ENCODE measurements around the gene CD58.
"Not testable (repeated sequence)": the region's sequence is repeated elsewhere in the genome, so short reads cannot be mapped to it uniquely, and the experiment has no call there.

The CD58 gene

DNA sequence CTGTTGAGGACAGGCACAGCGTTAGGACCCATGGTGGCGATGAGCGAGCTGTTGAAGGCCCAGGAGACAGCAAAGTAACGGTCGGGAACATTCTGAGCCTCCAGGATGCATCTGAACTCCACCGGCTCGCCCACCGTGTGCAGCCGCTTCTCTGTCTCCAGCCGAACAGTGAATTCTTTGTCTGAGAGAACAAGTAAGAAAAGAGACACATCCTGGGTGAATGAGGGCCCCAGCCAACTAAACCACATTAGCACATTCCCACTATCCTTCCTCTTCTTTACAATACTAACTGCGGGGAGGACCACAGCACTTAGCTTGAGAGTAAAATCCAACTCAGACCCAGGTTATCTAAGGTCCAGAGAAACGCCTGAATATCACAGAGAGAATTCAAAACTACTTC, 37.3 kb upstream of the CD58 start:
- ATAC-seq, result not testable (repeated sequence)

DNA sequence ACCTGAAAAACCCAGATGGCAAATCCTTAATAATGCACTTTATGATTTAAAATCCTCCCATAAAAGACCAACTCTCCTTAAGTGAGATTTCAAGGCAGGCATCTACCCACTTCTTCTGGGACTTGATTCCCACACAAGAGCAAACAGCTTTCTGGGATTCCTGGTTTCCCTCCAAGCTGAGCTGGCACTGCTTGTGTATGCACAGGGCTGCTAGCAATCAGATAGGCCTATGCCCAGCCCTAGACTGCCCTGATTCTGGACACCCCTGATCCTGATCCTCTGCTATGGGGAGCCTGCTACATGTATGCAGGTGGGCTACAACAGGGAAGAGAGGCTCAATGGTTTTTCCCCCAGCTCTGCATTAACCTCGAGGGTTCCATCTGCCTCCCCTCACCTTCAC, 36.6 kb upstream of the CD58 start:
- not testable (repeated sequence) for ATAC-seq

DNA sequence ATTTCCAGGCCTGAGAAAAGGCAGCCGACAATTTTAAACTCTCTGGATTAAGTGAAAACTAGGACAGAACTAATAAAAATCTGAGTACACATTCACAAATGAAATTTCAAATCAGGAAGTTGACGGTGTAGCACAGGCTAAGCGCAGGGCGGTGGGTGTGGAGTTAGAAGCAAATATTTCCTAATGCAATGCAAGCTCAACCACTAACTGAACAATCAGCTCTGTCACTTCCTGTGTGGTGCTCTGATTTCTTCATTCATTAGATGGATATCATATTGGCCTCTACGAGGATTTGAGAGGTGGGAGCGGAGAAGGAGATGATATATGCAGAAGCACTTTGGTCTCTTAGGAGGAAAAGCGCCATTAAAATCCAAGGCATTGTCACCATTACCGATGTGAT, 35.2 kb upstream of the CD58 start:
- ATAC-seq, result not testable (repeated sequence)

DNA sequence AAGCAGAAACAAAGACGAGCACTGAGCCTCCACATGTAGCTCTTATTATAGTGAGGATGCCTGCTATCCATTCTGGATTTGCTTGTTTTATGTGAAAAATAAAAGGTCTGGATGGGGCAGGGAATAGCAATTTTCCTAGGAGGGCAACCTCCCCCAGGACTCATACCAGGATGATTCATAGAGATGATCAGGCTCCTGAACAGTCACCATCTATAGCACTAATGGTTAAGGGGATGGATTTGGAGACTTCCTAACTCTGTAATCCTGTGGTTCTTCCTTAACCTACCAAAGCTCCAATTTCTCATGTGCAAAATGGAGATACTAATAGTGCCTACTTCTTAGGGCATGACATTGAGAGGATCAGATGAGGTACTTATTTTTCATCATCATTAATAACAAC, 34.5 kb upstream of the CD58 start:
- TF ChIP-seq OSR1 (CRISPR knock-in tag; IDR thresholded peaks at IDR 0.05) (no peak), SNAI2 (CRISPR knock-in tag; IDR thresholded peaks at IDR 0.05) (no peak), ZFP3 (CRISPR knock-in tag; IDR thresholded peaks at IDR 0.05) (no peak), ZNF70 (CRISPR knock-in tag; IDR thresholded peaks at IDR 0.05) (no peak), PPARA (CRISPR knock-in tag; IDR thresholded peaks at IDR 0.05; ENCODE audit: borderline replicate concordance) (no peak), ZFP30 (CRISPR knock-in tag; IDR thresholded peaks at IDR 0.05) (no peak), CSDC2 (CRISPR knock-in tag; IDR thresholded peaks at IDR 0.05) (no peak)
- TF ChIP-seq, protein P1, sequence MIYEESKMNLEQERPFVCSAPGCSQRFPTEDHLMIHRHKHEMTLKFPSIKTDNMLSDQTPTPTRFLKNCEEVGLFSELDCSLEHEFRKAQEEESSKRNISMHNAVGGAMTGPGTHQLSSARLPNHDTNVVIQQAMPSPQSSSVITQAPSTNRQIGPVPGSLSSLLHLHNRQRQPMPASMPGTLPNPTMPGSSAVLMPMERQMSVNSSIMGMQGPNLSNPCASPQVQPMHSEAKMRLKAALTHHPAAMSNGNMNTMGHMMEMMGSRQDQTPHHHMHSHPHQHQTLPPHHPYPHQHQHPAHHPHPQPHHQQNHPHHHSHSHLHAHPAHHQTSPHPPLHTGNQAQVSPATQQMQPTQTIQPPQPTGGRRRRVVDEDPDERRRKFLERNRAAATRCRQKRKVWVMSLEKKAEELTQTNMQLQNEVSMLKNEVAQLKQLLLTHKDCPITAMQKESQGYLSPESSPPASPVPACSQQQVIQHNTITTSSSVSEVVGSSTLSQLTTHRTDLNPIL (CRISPR knock-in tag; IDR thresholded peaks at IDR 0.05; ENCODE audit: low read depth), result no peak
- TF ChIP-seq, protein P2, sequence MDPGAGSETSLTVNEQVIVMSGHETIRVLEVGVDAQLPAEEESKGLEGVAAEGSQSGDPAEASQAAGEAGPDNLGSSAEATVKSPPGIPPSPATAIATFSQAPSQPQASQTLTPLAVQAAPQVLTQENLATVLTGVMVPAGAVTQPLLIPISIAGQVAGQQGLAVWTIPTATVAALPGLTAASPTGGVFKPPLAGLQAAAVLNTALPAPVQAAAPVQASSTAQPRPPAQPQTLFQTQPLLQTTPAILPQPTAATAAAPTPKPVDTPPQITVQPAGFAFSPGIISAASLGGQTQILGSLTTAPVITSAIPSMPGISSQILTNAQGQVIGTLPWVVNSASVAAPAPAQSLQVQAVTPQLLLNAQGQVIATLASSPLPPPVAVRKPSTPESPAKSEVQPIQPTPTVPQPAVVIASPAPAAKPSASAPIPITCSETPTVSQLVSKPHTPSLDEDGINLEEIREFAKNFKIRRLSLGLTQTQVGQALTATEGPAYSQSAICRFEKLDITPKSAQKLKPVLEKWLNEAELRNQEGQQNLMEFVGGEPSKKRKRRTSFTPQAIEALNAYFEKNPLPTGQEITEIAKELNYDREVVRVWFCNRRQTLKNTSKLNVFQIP (CRISPR knock-in tag; IDR thresholded peaks at IDR 0.05; ENCODE audit: borderline replicate concordance, low read depth), result no peak
- TF ChIP-seq, protein P3, sequence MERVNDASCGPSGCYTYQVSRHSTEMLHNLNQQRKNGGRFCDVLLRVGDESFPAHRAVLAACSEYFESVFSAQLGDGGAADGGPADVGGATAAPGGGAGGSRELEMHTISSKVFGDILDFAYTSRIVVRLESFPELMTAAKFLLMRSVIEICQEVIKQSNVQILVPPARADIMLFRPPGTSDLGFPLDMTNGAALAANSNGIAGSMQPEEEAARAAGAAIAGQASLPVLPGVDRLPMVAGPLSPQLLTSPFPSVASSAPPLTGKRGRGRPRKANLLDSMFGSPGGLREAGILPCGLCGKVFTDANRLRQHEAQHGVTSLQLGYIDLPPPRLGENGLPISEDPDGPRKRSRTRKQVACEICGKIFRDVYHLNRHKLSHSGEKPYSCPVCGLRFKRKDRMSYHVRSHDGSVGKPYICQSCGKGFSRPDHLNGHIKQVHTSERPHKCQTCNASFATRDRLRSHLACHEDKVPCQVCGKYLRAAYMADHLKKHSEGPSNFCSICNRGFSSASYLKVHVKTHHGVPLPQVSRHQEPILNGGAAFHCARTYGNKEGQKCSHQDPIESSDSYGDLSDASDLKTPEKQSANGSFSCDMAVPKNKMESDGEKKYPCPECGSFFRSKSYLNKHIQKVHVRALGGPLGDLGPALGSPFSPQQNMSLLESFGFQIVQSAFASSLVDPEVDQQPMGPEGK (CRISPR knock-in tag; IDR thresholded peaks at IDR 0.05; ENCODE audit: borderline replicate concordance), result no peak
- TF ChIP-seq, protein P4, sequence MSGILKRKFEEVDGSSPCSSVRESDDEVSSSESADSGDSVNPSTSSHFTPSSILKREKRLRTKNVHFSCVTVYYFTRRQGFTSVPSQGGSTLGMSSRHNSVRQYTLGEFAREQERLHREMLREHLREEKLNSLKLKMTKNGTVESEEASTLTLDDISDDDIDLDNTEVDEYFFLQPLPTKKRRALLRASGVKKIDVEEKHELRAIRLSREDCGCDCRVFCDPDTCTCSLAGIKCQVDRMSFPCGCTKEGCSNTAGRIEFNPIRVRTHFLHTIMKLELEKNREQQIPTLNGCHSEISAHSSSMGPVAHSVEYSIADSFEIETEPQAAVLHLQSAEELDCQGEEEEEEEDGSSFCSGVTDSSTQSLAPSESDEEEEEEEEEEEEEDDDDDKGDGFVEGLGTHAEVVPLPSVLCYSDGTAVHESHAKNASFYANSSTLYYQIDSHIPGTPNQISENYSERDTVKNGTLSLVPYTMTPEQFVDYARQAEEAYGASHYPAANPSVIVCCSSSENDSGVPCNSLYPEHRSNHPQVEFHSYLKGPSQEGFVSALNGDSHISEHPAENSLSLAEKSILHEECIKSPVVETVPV (CRISPR knock-in tag; IDR thresholded peaks at IDR 0.05), result no peak
- ATAC-seq, result no peak

DNA sequence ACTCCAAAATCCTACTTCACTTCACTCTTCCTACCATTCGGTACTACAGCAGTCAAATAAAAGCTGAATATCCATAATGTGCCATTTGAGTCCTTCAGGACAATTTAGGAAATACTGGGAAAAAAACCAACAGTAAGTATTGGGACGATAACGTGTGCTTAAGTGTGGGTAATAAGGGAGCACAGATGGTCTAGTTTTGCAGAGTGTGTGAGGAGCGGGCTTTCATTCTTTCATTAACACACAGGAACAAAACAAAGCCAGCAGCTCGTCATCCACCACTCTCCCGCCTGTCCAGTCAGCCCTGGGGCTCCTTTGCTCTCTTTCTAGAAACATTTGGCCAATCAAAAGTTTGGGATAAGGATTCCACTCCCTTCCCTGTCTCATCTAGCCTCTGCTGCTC, 33.6 kb upstream of the CD58 start:
- ATAC-seq, result not testable (repeated sequence)

DNA sequence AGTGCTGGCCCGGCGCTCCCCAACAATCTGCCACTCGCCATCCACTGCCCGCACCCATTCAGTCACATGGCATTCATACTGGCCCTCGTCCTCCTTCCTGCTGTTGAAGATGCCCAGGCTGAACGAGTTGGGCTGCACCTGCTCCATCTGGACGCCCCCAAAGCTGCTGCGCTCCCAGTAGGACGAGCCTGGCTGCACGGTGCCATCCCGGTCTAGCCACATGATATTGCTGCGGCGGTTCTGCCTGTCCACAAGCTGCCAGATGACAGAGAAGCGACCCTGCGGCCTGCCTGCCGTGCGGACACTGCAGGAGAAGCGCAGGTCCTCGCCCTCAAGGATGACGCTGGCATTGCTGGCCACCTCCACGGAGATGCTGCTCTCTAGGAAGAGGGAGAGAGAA, 32.8 kb upstream of the CD58 start:
- not testable (repeated sequence) for ATAC-seq

DNA sequence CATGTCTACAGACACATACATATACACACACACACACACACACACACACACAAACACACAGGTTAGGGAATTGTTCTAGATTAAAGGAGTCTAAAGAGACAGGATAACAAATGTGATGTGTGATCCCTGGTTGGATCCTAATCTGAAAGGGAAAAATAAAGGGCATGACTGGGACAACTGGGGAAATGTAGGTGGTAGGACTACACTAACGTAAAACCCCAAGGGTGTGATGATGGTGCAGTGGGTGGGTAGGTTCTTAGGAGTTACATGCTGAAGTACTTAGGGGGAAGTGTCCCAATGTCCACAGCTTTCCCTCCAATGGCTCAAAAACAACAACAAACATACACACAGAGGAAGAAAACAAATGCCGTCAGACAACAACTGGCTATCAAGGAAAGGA, 28.5 kb upstream of the CD58 start:
- not testable (repeated sequence) for ATAC-seq

DNA sequence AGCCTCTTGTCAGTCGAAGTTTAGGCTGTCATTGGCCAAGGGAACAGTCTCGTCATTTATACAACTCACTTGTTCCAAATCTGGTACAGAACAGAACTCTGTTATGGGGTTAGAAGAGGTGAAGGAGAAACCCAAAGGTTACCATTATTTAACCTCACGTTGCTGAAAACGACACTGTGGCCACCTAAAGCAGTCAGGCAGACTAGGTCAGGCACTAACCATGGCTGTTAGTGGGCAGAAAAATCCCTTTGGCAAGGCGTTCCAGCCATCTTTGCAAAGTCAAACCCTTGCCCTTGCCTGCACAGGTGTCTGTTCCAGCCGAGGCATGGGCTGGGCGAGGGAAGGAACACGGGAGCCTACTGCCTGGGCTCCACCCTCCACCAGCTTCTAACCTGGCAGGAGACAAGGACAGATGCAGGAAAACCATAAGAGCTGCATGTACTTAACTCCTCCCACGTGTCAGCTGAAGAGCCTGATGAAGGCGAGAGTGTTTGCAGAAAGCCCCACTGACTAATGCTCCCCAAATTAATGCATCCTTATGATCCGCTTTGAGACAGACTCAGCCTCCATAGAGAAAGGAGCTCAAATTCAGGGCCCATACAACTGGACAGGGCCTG, 27.7 kb upstream of the CD58 start:
- not testable (repeated sequence) for ATAC-seq

DNA sequence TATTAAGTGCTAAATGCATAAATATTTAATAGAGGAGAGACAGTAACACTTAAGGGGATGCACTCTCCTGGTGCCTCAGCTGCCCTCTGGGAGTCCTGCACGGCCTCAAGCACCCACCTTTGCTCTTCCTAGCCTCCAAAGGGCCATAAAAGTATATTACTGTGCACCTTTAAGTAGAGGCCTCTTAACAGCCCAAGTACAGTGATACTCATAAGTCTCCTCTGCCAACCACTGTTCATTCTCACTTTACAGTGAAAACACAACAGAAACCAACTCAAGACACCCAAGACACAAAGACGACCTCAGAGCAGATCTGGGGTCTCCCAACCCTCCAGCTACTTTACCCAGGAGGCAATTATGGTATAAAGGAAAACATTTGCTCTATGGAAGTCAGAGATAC, 26.6 kb upstream of the CD58 start:
- not testable (repeated sequence) for ATAC-seq

DNA sequence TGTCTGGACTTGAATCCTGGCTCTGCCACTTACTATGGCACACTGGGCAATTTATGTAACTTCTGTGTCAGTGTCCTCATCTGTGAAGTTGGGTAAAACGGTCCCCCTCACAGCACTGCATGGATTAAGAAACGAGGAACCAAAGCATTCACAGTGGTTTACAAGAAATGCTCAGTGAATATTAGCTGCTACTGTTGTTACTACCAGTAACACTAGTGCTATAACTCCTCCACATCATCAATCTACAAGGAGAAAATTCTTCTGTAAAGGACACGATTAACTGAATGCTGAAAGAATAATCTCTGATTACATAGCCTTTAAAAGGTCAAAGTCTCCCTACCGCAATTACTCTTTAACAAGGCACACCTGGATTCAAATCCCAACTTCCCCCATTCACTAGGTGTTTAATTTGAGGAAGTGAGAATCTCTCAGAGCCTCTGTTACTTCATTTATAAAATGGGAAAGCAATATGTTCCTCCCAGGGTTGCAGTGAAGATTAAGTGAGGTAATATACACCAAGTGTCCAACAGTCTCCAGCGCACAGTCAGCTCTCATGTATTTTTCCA, 26.0 kb upstream of the CD58 start:
- not testable (repeated sequence) for ATAC-seq
